ENCODE results near the gene PPFIA3.
A peak's percentile ranks its signal among the peaks of the same experiment; 100 is the strongest.
"Not testable (repeated sequence)": the region's sequence is repeated elsewhere in the genome, so short reads cannot be mapped to it uniquely, and the experiment has no call there.

PPFIA3 gene

DNA sequence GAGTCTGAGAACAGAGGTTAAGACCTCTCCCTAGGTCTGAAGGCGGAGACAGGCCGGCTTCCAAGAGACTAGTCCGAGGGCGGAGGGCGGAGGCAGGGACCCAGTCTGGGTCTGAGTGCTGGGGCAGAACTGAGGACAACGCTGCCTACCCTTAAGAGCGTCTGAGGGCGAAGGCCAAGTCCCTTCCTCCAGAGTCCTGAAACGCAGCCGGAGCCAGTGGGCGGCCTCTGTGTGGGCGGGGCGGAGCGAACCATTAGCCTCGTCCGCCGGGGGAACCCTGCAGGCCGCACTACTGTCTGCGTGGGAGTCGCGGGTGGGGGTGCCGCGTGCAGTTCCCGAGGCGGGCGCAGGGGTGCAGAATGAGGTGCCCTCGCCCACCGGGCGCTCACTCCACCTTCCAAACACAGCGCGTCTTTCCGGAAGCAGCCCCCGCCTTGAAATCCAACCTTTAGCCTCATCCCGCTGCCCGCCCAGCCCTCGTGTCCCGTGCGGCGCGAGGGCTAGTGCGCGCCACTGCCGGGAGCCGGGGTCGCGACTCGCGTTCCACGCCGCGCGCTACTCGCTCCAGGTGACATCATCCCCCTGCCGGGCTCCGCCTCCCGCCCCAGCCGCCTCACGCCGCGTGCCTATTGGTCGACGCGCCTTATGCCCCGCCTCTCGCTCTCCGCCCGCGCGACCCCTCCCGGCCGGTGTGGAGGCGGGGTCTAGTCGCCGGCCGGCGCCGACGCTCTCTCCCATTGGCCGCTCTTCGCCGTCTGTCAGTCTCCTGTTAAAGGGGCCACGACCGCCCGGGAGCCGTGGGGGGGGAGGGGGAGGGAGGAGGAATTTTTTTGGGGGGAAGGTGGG, 556 bp upstream of the PPFIA3 start, which contains the start of gene C19orf73:
Gene C19orf73, minus strand, starts transcription at position 579 of the 846 bp plus-strand sequence. Its CDS starts 121 bp downstream, at position 458.
- peak within 1 kb of the TSS; percentile 72 for H3K4me3 ChIP-seq (ENCODE audit: low read length)
- DNase-seq (ENCODE audit: low read depth, low spot score) = peak; percentile 91

DNA sequence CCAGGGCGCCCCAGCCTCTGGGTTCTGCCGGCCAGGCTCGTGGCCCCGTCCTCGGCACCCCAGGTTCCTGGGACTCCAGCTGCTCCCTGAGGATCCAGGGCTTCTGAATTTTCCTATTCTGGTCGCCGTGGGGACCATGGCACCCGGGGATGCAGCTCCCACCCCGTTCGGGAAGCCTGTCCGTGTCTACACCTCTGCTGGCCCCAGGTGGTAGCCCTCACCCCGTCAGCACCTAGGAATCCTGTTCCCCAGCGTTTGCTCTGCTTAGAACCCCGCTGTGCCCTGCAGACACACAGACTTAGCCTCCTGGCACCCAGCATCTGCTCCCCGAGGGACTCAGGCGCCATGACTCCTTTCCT, 960 bp downstream of the PPFIA3 start:
- H3K4me3 ChIP-seq (ENCODE audit: low read length) = no peak overlapping the region; the same call in 1 of the 2 replicates

GRCh38 chr19:49120868-49121267, 1.5 kb downstream of the PPFIA3 start:
- no peak overlapping the region for H3K4me3 ChIP-seq (ENCODE audit: low read length)

More for the DNA sequence above, 960 bp downstream of the PPFIA3 start:
- DNase-seq (ENCODE audit: low read depth, low spot score) = no peak

DNA sequence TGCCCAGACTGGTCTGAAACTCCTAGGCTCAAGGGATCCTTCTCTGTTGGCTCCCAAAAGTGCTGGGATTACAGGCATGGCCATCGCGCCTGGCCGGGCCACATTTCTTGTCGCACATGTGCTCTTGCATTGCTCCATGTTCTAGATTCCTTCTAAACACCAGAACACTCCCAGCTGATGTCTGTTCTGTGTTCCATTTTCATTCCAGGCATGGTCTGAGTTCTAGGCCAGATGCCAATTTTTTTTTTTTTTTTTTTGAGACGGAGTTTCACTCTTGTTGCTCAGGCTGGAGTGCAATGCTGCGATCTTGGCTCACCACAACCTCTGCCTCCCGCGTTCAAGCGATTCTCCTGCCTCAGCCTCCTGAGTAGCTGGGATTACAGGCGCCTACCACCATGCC, 2.5 kb downstream of the PPFIA3 start:
- not testable (repeated sequence) for H3K4me3 ChIP-seq (ENCODE audit: low read length); DNase-seq (ENCODE audit: low read depth, low spot score)

More at GRCh38 chr19:49120868-49121267, 1.5 kb downstream of the PPFIA3 start:
- DNase-seq (ENCODE audit: low read depth, low spot score) = no peak

DNA sequence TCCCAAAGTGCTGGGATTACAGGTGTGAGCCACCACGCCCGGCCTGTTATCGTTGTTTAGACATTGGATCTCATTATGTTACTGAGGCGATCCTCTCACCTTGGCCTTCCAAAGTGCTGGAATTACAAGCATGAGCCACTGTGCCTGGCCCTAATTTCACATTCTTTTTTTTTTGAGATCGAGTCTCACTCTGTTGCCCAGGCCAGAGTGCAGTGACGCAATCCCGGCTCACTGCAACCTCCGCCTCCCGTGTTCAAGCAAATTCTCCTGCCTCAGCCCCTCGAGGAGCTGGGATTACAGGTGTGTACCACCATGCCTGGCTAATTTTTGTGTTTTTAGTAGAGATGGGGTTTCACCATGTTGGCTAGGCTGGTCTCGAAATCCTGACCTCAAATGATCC, 3.9 kb downstream of the PPFIA3 start:
- H3K4me3 ChIP-seq (ENCODE audit: low read length); DNase-seq (ENCODE audit: low read depth, low spot score): not testable (repeated sequence)

- no peak overlapping the region for H3K4me3 ChIP-seq (ENCODE audit: low read length)
- DNase-seq (ENCODE audit: low read depth, low spot score) = no peak
These were observed 5.8 kb downstream of the PPFIA3 start for GRCh38 chr19:49125025-49125731.

DNA sequence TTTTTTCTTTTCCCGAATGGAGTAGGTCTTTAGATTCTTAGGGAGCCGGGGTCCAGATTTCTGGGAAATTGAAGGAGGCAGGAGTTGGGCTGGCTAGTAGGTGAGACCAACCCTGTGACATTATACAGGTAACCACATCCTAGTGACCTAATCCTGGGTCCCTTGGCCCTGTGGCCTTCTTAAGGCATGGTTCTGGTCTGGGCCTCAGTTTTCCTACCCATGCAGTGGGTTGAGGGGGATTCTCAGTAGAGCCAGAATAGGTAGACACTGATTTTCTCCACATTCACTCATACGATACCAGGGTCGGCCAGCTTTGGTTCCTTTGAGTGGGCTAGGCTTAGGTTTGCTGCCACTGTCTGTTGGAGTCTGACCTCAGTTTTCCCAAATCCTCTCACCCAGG, 7.2 kb downstream of the PPFIA3 start:
- DNase-seq (ENCODE audit: low read depth, low spot score) = no peak

GRCh38 chr19:49127225-49127624, 7.9 kb downstream of the PPFIA3 start:
- H3K4me3 ChIP-seq (ENCODE audit: low read length); DNase-seq (ENCODE audit: low read depth, low spot score): not testable (repeated sequence)

More for the DNA sequence above, 7.2 kb downstream of the PPFIA3 start:
- H3K4me3 ChIP-seq (ENCODE audit: low read length) = no peak overlapping the region

DNA sequence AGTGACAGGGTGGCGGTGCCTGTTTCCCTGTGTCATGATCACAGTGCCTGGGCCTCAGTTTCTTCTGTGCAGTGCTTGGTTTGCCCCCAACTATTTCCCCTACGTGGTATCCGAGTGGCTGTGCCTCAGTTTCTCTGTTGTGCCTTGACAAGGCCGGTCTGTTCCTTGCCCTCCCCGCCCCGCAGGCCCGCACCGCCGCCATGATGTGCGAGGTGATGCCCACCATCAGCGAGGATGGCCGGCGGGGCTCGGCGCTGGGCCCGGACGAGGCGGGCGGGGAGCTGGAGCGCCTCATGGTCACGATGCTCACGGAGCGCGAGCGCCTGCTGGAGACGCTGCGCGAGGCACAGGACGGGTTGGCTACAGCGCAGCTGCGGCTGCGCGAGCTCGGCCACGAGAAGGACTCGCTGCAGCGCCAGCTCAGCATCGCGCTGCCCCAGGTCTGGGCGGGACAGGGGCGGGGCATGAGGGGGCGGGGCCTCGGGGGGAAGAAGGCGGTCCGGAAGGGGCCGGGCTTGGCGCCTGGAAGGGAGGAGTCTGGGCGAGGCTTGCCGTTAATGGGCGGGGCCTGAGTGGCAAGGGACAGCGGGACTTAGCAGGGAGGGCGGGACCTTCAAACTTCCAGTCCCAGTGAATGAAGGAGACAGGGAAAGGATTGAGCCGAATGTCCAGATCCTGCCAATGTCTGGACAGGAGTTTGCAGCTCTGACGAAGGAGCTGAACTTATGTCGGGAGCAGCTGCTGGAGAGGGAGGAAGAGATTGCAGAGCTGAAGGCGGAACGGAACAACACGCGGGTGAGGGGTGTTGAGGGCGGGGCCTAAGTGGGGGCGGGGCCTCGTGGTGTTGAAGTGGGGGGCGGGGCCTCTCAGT, 8.6 kb downstream of the PPFIA3 start:
- peak; percentile 90 for DNase-seq (ENCODE audit: low read depth, low spot score)
- peak overlapping the region; percentile 63 for H3K4me3 ChIP-seq (ENCODE audit: low read length)

GRCh38 chr19:49128545-49129237, 9.3 kb downstream of the PPFIA3 start:
- DNase-seq (ENCODE audit: low read depth, low spot score) = no peak
- peak overlapping the region; percentile 63 for H3K4me3 ChIP-seq (ENCODE audit: low read length)

GRCh38 chr19:49129238-49129583, 9.9 kb downstream of the PPFIA3 start:
- no peak for DNase-seq (ENCODE audit: low read depth, low spot score)
- H3K4me3 ChIP-seq (ENCODE audit: low read length) = no peak overlapping the region

DNA sequence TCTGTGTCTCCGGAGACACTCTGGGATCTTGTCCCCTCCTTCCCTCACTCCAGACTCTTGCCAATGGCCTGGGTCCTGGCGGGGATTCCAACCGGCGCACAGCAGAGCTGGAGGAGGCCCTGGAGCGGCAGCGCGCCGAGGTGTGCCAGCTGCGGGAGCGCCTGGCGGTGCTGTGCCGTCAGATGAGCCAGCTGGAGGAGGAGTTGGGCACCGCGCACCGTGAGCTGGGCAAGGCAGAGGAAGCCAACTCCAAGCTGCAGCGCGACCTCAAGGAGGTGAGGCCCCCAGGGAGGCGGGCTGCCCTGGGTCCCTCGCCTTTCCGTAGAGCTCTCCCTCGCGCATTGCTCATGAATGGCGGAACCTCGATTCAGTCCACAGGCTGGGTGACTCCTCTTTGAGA, 11.0 kb downstream of the PPFIA3 start:
- H3K4me3 ChIP-seq (ENCODE audit: low read length) = no peak overlapping the region
- no peak for DNase-seq (ENCODE audit: low read depth, low spot score)

- H3K4me3 ChIP-seq (ENCODE audit: low read length) = no peak overlapping the region
- no peak for DNase-seq (ENCODE audit: low read depth, low spot score)
These were observed 13.7 kb downstream of the PPFIA3 start for GRCh38 chr19:49132974-49133609.

GRCh38 chr19:49133621-49134454, 14.5 kb downstream of the PPFIA3 start:
- DNase-seq (ENCODE audit: low read depth, low spot score) = no peak
- H3K4me3 ChIP-seq (ENCODE audit: low read length) = no peak overlapping the region

GRCh38 chr19:49135686-49136085, 16.3 kb downstream of the PPFIA3 start:
- H3K4me3 ChIP-seq (ENCODE audit: low read length) = no peak overlapping the region
- no peak for DNase-seq (ENCODE audit: low read depth, low spot score)

GRCh38 chr19:49136771-49137171, 17.4 kb downstream of the PPFIA3 start:
- no peak for DNase-seq (ENCODE audit: low read depth, low spot score)
- H3K4me3 ChIP-seq (ENCODE audit: low read length) = no peak overlapping the region

- no peak for DNase-seq (ENCODE audit: low read depth, low spot score)
- H3K4me3 ChIP-seq (ENCODE audit: low read length) = no peak overlapping the region
These were observed 21.6 kb downstream of the PPFIA3 start for GRCh38 chr19:49140951-49141350.

DNA sequence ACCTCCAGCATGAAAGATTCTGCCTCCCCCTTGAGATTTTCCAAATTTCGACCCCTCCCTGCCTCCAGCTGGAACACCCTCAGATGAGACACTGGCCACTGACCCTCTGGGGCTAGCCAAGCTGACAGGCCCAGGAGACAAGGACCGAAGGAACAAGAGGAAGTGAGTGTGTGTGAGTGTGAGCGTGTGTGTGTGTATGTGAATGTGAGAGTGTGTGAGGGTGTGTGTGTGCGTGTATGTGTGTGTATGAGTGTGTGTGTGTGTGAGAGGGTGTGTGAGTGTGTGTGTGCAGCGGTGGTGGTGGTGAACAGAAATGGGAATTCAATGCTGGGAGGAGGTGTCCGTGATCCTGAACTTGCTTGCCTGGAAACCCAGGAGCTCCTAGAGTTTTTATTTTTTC, 22.0 kb downstream of the PPFIA3 start:
- DNase-seq (ENCODE audit: low read depth, low spot score) = no peak
- no peak overlapping the region for H3K4me3 ChIP-seq (ENCODE audit: low read length)
